Hepatocyte (in vitro differentiated cells): ENCODE measurements around the gene SYT14. TPM values are rescaled to one million over a fixed set of nuclear protein-coding genes. Genes with fewer than 3 reads are reported as not detected.

ENCODE experiments used
- DNase-seq: peaks from one replicate; pipeline ENCODE4 v3.0.0-alpha.2; 2016; ENCODE audit warnings: low spot score
- H2AFZ ChIP-seq: fragments of 200-600 bp; sonication (generic); 2 replicates; pipeline ENCODE4 v1.6.0; 2016; ENCODE audit warnings: antibody characterized with exemption, mild to moderate bottlenecking
- H3K27ac ChIP-seq: fragments of 200-600 bp; sonication (generic); 2 replicates; pipeline ENCODE4 v1.5.1; 2016; ENCODE audit warnings: mild to moderate bottlenecking
- H3K27me3 ChIP-seq: fragments of 200-600 bp; sonication (generic); 2 replicates; pipeline ENCODE4 v1.6.1; 2016
- H3K36me3 ChIP-seq: fragments of 200-600 bp; sonication (generic); replicated peaks from 2 replicates; pipeline ENCODE4 v1.5.1; 2016; ENCODE audit warnings: low read depth; ENCODE audit not compliant: insufficient read depth
- H3K4me1 ChIP-seq: fragments of 200-600 bp; sonication (generic); 2 replicates; pipeline ENCODE4 v1.5.1; 2016; ENCODE audit warnings: mild to moderate bottlenecking, moderate library complexity; ENCODE audit not compliant: insufficient read depth
- H3K4me2 ChIP-seq: fragments of 200-600 bp; sonication (generic); 2 replicates; pipeline ENCODE4 v1.6.0; 2016
- H3K4me3 ChIP-seq: fragments of 200-600 bp; sonication (generic); 2 replicates; pipeline ENCODE4 v1.5.1; 2016; ENCODE audit warnings: mild to moderate bottlenecking
- H3K79me2 ChIP-seq: fragments of 200-600 bp; sonication (generic); 2 replicates; pipeline ENCODE4 v1.6.0; 2017; ENCODE audit warnings: mild to moderate bottlenecking
- H3K9me2 ChIP-seq: fragments of 200-600 bp; sonication (generic); replicated peaks from 2 replicates; pipeline ENCODE4 v1.6.0; 2017; ENCODE audit warnings: mild to moderate bottlenecking; ENCODE audit not compliant: insufficient read depth
- H3K9me3 ChIP-seq: fragments of 200-600 bp; sonication (generic); 2 replicates; pipeline ENCODE4 v1.5.1; 2016; ENCODE audit warnings: low read depth, mild to moderate bottlenecking
- H4K20me1 ChIP-seq: fragments of 200-600 bp; sonication (generic); 2 replicates; pipeline ENCODE4 v1.6.0; 2016; ENCODE audit warnings: mild to moderate bottlenecking; ENCODE audit not compliant: insufficient read depth, poor library complexity, severe bottlenecking
- CTCF ChIP-seq: fragments of 200-600 bp; sonication (generic); IDR thresholded peaks from 2 replicates; pipeline ENCODE4 v1.5.1; 2016; ENCODE audit warnings: antibody characterized with exemption, mild to moderate bottlenecking; ENCODE audit not compliant: poor library complexity
- EZH2 ChIP-seq: fragments of 200-600 bp; sonication (generic); IDR thresholded peaks from 2 replicates; pipeline ENCODE4 v1.6.1; 2016; ENCODE audit warnings: antibody characterized with exemption, mild to moderate bottlenecking, borderline replicate concordance
- EZH2phosphoT487 ChIP-seq: fragments of 200-600 bp; sonication (generic); IDR thresholded peaks from one replicate; pipeline ENCODE4 v1.6.1; 2018; ENCODE audit warnings: antibody characterized with exemption, mild to moderate bottlenecking, low read depth, moderate library complexity; ENCODE audit not compliant: unreplicated experiment, severe bottlenecking
- WGBS: methylation state at CpG from one replicate; pipeline ENCODE4 v1.1.6; 2016; ENCODE audit warnings: low lambda C conversion rate; ENCODE audit errors: missing lambda C conversion rate; 5-methylcytosine and 5-hydroxymethylcytosine counted together
- polyA plus RNA-seq: library from polyadenylated mRNA; unstranded; fragments of >200 nt; fragmentation: Nextera tagmentation; extraction: Ambion mirVana; gene quantifications from 2 replicates; pipeline ENCODE4 v1.2.1, GENCODE V29; 2016
- total RNA-seq: library from RNA; depleted of rRNA; stranded (reverse); fragments of >200 nt; gene quantifications from 2 replicates; pipeline ENCODE4 v1.2.3, GENCODE V29; 2014

The SYT14 gene
- total and polyA plus RNA-seq, 2 experiments from 2014 or later, result 0.29 to 1.4 TPM

DNA sequence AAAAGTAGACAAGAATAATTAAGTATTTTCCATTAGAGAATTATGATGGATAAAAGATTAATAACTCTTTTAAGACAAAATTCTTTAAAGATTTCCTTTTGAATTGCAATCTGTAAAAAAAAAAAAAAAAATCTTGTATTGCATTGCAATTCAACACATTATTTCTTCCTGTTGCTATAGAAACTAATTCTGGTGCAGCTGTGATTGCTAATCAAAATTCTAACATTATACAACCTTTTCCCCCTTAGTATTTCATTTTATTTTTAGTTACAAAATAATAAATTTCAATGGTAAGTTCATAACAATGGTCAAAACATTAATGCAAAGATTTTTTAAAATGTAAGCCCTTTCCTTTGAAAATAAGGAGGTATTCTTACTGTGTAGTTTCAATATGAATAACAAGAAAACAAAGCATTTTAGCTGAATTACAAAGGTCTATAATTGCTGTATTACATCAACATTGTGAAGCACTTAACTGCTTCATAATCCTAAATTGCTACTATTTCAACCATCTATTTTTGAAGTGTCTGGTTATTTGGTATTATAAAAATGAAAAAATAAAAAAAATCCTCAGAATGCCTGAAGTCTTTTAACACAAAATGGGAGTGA, 135.0 kb downstream of the SYT14 start:
- Histone ChIP-seq H4K20me1 (no peaks in the 10 kb centered on the region), H3K4me3 (no peak overlapping the region), H3K9me2 (no peaks in the 10 kb centered on the region), H2AFZ (no peak overlapping the region), H3K9me3 (no peaks in the 10 kb centered on the region), H3K27me3 (no peaks in the 10 kb centered on the region), H3K27ac (no peak overlapping the region), H3K4me2 (no peak overlapping the region), H3K36me3 (no peaks in the 10 kb centered on the region), H3K79me2 (no peaks in the 10 kb centered on the region), H3K4me1 (no peaks in the 10 kb centered on the region)
- no peak for TF ChIP-seq EZH2phosphoT487
- TF ChIP-seq EZH2, result no peak
- TF ChIP-seq CTCF, result no peak
- DNase-seq, result no peak

DNA sequence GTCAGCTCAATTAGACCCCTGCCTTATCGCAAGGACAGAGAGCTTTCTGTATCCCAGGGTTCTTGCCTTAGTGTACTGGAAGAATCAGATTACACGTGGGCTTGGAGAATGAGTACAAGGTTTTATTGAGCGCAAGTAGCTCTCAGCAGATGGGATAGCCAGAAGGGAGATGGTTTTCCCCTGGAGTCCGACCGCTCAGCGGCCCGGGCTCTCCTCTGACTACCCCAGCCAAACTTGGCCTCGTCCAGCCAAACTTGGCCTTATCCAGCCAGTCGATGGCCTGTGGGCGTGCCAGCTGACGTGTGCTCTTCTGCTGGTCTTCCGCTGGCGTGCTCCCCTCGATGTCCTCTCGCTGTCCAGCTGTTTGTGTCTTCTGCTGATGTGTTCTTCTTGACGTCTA, 136.9 kb downstream of the SYT14 start:
- no peak for DNase-seq
- WGBS, result 84% methylated on average over 16 of the region's 16 CpGs
- TF ChIP-seq EZH2 (no peak), EZH2phosphoT487 (no peak), CTCF (no peak)
- Histone ChIP-seq H2AFZ (no peak overlapping the region), H3K9me2 (no peaks in the 10 kb centered on the region), H3K9me3 (no peaks in the 10 kb centered on the region), H3K4me2 (no peak overlapping the region), H3K36me3 (no peaks in the 10 kb centered on the region), H3K4me3 (no peak overlapping the region), H4K20me1 (no peaks in the 10 kb centered on the region), H3K4me1 (no peaks in the 10 kb centered on the region), H3K27ac (no peak overlapping the region), H3K79me2 (no peaks in the 10 kb centered on the region), H3K27me3 (no peaks in the 10 kb centered on the region)

DNA sequence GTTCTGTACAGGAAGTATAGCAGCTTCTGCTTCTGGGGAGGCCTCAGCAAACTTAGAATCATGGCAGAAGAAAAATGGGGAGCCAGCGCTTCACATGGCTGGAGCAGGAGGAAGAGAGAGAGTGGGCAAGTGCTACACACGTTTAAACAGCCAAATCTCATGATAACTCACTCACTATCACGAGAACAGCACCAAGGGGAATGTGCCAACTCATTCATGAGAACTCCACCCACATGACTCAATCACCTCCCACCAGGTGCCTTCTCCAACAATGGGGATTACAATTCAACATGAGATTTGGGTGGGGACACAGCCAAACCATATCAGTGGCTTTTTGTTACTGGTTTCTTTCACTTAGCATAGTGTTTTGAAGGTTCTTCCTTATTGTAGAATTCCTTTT, 138.6 kb downstream of the SYT14 start:
- H3K36me3 ChIP-seq, result no peaks in the 10 kb centered on the region
- no peaks in the 10 kb centered on the region for H4K20me1 ChIP-seq

More for the DNA sequence above, 138.6 kb downstream of the SYT14 start:
- Histone ChIP-seq H3K4me3 (no peak overlapping the region), H3K4me1 (no peaks in the 10 kb centered on the region), H3K9me3 (no peaks in the 10 kb centered on the region), H3K27me3 (no peaks in the 10 kb centered on the region), H3K4me2 (no peak overlapping the region), H2AFZ (no peak overlapping the region), H3K79me2 (no peaks in the 10 kb centered on the region), H3K27ac (no peak overlapping the region), H3K9me2 (no peaks in the 10 kb centered on the region)
- 78% methylated on average over 3 of the region's 3 CpGs for WGBS
- DNase-seq, result no peak
- TF ChIP-seq CTCF (no peak), EZH2phosphoT487 (no peak), EZH2 (no peak)
